PC-3 (cell line): ENCODE data around the gene SLC25A28. TPM values are rescaled to one million over a fixed set of nuclear protein-coding genes. Genes with fewer than 3 reads are reported as not detected.

Experiments used
- ATAC-seq: fragments of 200-7000 bp; cut with Tn5 transposase; 2 replicates; pipeline ENCODE4 v1.9.1; 2020; ENCODE audit warnings: mild to moderate bottlenecking, moderate library complexity
- BruUV-seq: library from RNA; stranded (reverse); fragments of 400-500 nt; replicated peaks from 2 replicates; lab custom pipeline; 2021; lab: Mats Ljungman, UMichigan
- CTCF ChIA-PET: fragments of 300-600 bp; sonication (Branson Sonifier 250); formaldehyde crosslinking; loops from one replicate; lab custom pipeline; 2022; ENCODE audit warnings: antibody characterized with exemption; lab: Charles Lee
- POLR2A ChIA-PET: fragments of 300-600 bp; sonication (Branson Sonifier 250); formaldehyde crosslinking; loops from one replicate; lab custom pipeline; 2022; ENCODE audit warnings: antibody characterized with exemption; ENCODE audit not compliant: unreplicated experiment; lab: Charles Lee
- DNase-seq: peaks from one replicate; pipeline ENCODE4 v3.0.0-alpha.2; 2015
- H2AFZ ChIP-seq: fragments of 300-600 bp; sonication (generic); 2 replicates; pipeline ENCODE4 v1.6.0; 2016; ENCODE audit warnings: antibody characterized with exemption, low read length
- H3F3A ChIP-seq: fragments of 300-600 bp; sonication (generic); one replicate; pipeline ENCODE4 v1.6.0; 2017; ENCODE audit warnings: antibody characterized with exemption, low read length, control low read depth, mild to moderate bottlenecking; ENCODE audit not compliant: unreplicated experiment
- H3K27ac ChIP-seq: fragments of 300-600 bp; sonication (generic); 2 replicates; pipeline ENCODE4 v1.5.1; 2016; ENCODE audit warnings: mild to moderate bottlenecking, low read length
- H3K27me3 ChIP-seq: fragments of 300-600 bp; sonication (generic); 2 replicates; pipeline ENCODE4 v1.6.1; 2016; ENCODE audit warnings: low read length, mixed read lengths
- H3K36me3 ChIP-seq: fragments of 300-600 bp; sonication (generic); 2 replicates; pipeline ENCODE4 v1.6.1; 2016; ENCODE audit warnings: low read depth, mixed run types, low read length, mixed read lengths
- H3K4me1 ChIP-seq: fragments of 300-600 bp; sonication (generic); 2 replicates; pipeline ENCODE4 v1.5.1; 2016; ENCODE audit warnings: low read length; ENCODE audit not compliant: insufficient read depth
- H3K4me2 ChIP-seq: fragments of 300-600 bp; sonication (generic); 2 replicates; pipeline ENCODE4 v1.6.0; 2016; ENCODE audit warnings: low read length
- H3K4me3 ChIP-seq: fragments of 300-600 bp; sonication (generic); 2 replicates; pipeline ENCODE4 v1.5.1; 2016; ENCODE audit warnings: mild to moderate bottlenecking, low read length, mixed read lengths
- H3K79me2 ChIP-seq: fragments of 300-600 bp; sonication (generic); 2 replicates; pipeline ENCODE4 v1.6.1; 2017; ENCODE audit warnings: low read length, mixed read lengths
- H3K9ac ChIP-seq: fragments of 300-600 bp; sonication (generic); 2 replicates; pipeline ENCODE4 v1.6.0; 2016; ENCODE audit warnings: mild to moderate bottlenecking, low read length
- H3K9me2 ChIP-seq: fragments of 300-600 bp; sonication (generic); replicated peaks from 2 replicates; pipeline ENCODE4 v1.6.1; 2016; ENCODE audit warnings: mixed run types, low read length, mixed read lengths
- H3K9me3 ChIP-seq: fragments of 300-600 bp; sonication (generic); 2 replicates; pipeline ENCODE4 v1.6.1; 2016; ENCODE audit warnings: low read length, mixed read lengths
- H4K20me1 ChIP-seq: fragments of 300-600 bp; sonication (generic); 2 replicates; pipeline ENCODE4 v1.6.1; 2016; ENCODE audit warnings: low read length, mixed read lengths
- CTCF ChIP-seq: fragments of 300-600 bp; sonication (generic); conservative IDR thresholded peaks from 2 replicates; pipeline ENCODE4 v1.5.1; 2017; ENCODE audit warnings: antibody characterized with exemption, low read depth, mild to moderate bottlenecking, low read length
- EZH2 ChIP-seq: fragments of 300-600 bp; sonication (generic); IDR thresholded peaks from one replicate; pipeline ENCODE4 v1.6.1; 2017; ENCODE audit warnings: antibody characterized with exemption, mild to moderate bottlenecking, low read length; ENCODE audit not compliant: unreplicated experiment
- EZH2phosphoT487 ChIP-seq: fragments of 300-600 bp; sonication (generic); IDR thresholded peaks from 2 replicates; pipeline ENCODE4 v1.6.1; 2018; ENCODE audit warnings: mild to moderate bottlenecking, antibody characterized with exemption, low read length, borderline replicate concordance
- intact Hi-C: fragments of 100-400 bp; cut with micrococcal nuclease; formaldehyde crosslinking; loops from 2 replicates; pipeline ENCODE4 v1.9.0; 2023
- total RNA-seq: library from RNA; depleted of rRNA; stranded (reverse); fragments of >200 nt; gene quantifications from 2 replicates; pipeline ENCODE4 v1.2.3, GENCODE V29; 2014

The SLC25A28 gene
- total RNA-seq, 1 experiment from 2014 or later, result 14.2 TPM

GRCh38 chr10:99609186-99609585 is 11.1 kb downstream of the SLC25A28 start:
- POLR2A ChIA-PET, result no interaction called here
- no peaks in the 10 kb centered on the region for H3K27me3 ChIP-seq
- CTCF ChIA-PET, result no interaction called here

GRCh38 chr10:99605351-99605750 is 14.9 kb downstream of the SLC25A28 start:
- H3K9me3 ChIP-seq, result no peaks in the 10 kb centered on the region
- no peaks in the 10 kb centered on the region for H3K9me2 ChIP-seq
- H3K27me3 ChIP-seq, result no peaks in the 10 kb centered on the region
- no peak overlapping the region for H3K4me2 ChIP-seq
- no peak overlapping the region for H3K4me3 ChIP-seq
- POLR2A ChIA-PET, result no interaction called here
- no peak for DNase-seq
- no peaks in the 10 kb centered on the region for H3K4me1 ChIP-seq
- no TSS peak for BruUV-seq
- TF ChIP-seq EZH2 (no peak), CTCF (no peak), EZH2phosphoT487 (no peak)
- H3F3A ChIP-seq, result no peaks in the 10 kb centered on the region
- CTCF ChIA-PET, result no interaction called here
- no peaks in the 10 kb centered on the region for H4K20me1 ChIP-seq
- no peaks in the 10 kb centered on the region for H3K36me3 ChIP-seq
- ATAC-seq, result no peak
- intact Hi-C loops, result no loop called here
- H3K9ac ChIP-seq, result no peak overlapping the region
- no peak overlapping the region for H2AFZ ChIP-seq
- H3K79me2 ChIP-seq, result no peaks in the 10 kb centered on the region
- H3K27ac ChIP-seq, result no peak overlapping the region

More at GRCh38 chr10:99609186-99609585, 11.1 kb downstream of the SLC25A28 start:
- H3F3A ChIP-seq, result no peaks in the 10 kb centered on the region
- intact Hi-C loops, result no loop called here
- no peaks in the 10 kb centered on the region for H4K20me1 ChIP-seq
- H3K36me3 ChIP-seq, result no peaks in the 10 kb centered on the region; the same call in 1 of the 2 replicates
- no peak for TF ChIP-seq CTCF
- TF ChIP-seq EZH2phosphoT487, result no peak
- TF ChIP-seq EZH2, result no peak
- H3K79me2 ChIP-seq, result no peaks in the 10 kb centered on the region
- no peaks in the 10 kb centered on the region for H3K9me2 ChIP-seq
- no peaks in the 10 kb centered on the region for H3K4me1 ChIP-seq
- H3K4me2 ChIP-seq, result no peak overlapping the region
- no peak for DNase-seq
- H2AFZ ChIP-seq, result no peak overlapping the region
- no peak overlapping the region for H3K27ac ChIP-seq
- H3K9ac ChIP-seq, result no peak overlapping the region
- H3K4me3 ChIP-seq, result no peak overlapping the region
- ATAC-seq, result no peak
- no TSS peak for BruUV-seq
- no peaks in the 10 kb centered on the region for H3K9me3 ChIP-seq

- no peak overlapping the region for H3K27ac ChIP-seq
- no peaks in the 10 kb centered on the region for H3K9me3 ChIP-seq
- no peak overlapping the region for H3K4me3 ChIP-seq
- H2AFZ ChIP-seq, result no peak overlapping the region
- no peaks in the 10 kb centered on the region for H3K36me3 ChIP-seq
- CTCF ChIA-PET, result no interaction called here
- no peaks in the 10 kb centered on the region for H3K4me1 ChIP-seq
- no peak overlapping the region for H3K4me2 ChIP-seq
- no peaks in the 10 kb centered on the region for H3K79me2 ChIP-seq
- no peaks in the 10 kb centered on the region for H3K27me3 ChIP-seq
- no peaks in the 10 kb centered on the region for H4K20me1 ChIP-seq
- intact Hi-C loops, result no loop called here
- TF ChIP-seq EZH2phosphoT487 (no peak), EZH2 (no peak)
- H3K9ac ChIP-seq, result no peak overlapping the region
- POLR2A ChIA-PET, result no interaction called here
- no peaks in the 10 kb centered on the region for H3F3A ChIP-seq
- BruUV-seq, result no TSS peak
- no peaks in the 10 kb centered on the region for H3K9me2 ChIP-seq
- ATAC-seq (no peak), DNase-seq (no peak)
These were observed 15.4 kb downstream of the SLC25A28 start for GRCh38 chr10:99604862-99605261.
